Smooth muscle cell of the pulmonary artery (primary cell): Measurements from ENCODE around the gene PCDH1. TPM values are rescaled to one million over a fixed set of nuclear protein-coding genes. Genes with fewer than 3 reads are reported as not detected.

Source experiments
- total RNA-seq: library from RNA; depleted of rRNA; stranded (reverse); fragments of >200 nt; gene quantifications from 2 replicates; pipeline ENCODE4 v1.2.3, GENCODE V29; 2014

Gene PCDH1
- total RNA-seq, result 4.7 and 6.3 TPM in 2 replicates

DNA sequence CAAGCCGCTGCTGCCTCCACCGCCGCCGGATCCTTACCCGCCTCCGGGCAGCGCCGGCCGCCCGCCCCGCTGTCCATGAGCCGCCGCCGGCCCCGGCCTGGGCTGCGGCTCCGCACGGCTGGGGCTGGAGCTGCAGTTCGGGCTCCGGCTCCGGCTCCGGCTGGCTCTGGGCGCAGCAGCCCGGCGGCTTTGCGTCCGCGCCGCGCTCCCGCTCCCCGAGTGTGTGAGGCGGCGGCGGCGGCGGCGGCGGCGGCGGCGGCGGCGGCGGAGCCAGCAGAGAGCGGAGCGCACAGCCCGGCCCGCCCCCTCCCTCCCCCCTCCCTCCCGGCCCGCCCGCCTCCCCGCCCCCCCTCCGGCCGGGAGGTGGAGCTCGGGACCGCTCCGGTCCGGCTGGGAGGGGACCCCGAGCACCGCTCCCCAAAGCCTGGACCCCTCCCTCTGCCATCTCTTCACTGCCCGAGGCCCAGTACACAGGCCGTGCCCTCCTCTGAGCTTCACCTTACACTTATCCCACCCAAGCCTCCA lies at the start of gene PCDH1:
PCDH1 (minus strand) TSS at position 225 of the 525 bp plus-strand sequence; CDS start at position 77, 148 bp downstream.

DNA sequence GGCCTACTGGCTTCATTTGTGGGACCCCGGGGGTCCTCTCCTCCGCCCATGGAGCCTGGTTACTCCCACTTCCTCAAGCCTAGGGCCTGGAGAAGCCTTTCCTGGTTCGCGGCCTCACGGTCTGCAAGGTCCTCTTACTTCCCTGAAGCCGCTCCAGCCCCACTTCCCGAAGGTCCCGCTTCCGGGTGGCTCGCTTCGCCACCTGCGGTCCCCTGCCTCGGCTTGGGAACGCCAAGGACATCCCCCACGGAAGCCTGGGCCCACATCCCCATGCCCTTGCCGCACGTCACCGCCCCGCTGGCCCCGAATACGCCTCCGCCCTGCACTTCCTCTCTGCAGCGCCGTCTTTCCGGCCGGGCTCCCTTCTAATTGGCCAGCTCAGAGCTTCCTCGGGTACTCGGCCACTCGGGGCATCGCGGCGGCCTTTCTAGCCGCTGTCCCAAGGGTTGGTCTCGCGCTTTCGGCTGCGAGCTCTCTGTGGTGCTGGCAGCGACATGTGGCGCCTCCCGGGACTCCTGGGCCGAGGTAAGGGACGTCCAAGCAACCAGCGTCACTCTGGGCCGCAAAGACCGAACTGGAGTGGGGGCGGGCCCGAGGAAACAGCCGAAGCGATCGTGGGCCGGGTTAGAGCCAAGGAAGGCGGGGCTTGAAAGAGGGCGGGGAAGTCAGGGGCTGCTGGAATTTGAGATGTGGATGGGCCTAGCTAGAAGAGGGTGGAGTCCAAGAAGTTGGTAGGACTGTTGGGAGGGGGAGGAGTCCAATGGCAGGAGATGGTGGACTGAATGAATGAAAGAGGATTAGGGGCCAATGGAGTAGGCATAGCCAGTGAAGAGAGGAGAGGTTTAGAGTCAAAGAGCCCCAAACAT lies 45.5 kb upstream of the PCDH1 start, which contains the start of gene DELE1:
DELE1 (plus strand) TSS at position 424 of the 866 bp plus-strand sequence; CDS start at position 495, 71 bp downstream.

Other genes with a start within 250 kb of the PCDH1 start
- gene HDAC3, start 241.6 kb downstream of the PCDH1 start, total RNA-seq, result 53.8 and 57.5 TPM in 2 replicates
- 2.3 and 3.5 TPM in 2 replicates for gene RELL2, start 241.4 kb downstream of the PCDH1 start, total RNA-seq
- 28.0 and 30.6 TPM in 2 replicates for gene FCHSD1, start 227.0 kb downstream of the PCDH1 start, total RNA-seq
- gene ARAP3, start 196.2 kb downstream of the PCDH1 start, total RNA-seq, result 4.8 and 11.8 TPM in 2 replicates
- gene DELE1, start 45.5 kb upstream of the PCDH1 start, total RNA-seq, result 45.5 and 57.9 TPM in 2 replicates
- gene PCDH12, start 79.8 kb upstream of the PCDH1 start, total RNA-seq, result 0.36 and 0.46 TPM in 2 replicates
- gene RNF14, start 90.7 kb upstream of the PCDH1 start, total RNA-seq, result 123 and 135 TPM in 2 replicates
- gene GNPDA1, start 134.6 kb upstream of the PCDH1 start, total RNA-seq, result 58.3 and 95.6 TPM in 2 replicates
- gene NDFIP1, start 230.4 kb upstream of the PCDH1 start, total RNA-seq, result 90.1 and 112 TPM in 2 replicates